Liver (tissue), 9 donors: ENCODE results near the gene PDZD8. TPM values are rescaled to one million over a fixed set of nuclear protein-coding genes. Genes with fewer than 3 reads are reported as not detected.

Experiments used
- DNase-seq: peaks from one replicate; pipeline ENCODE4 v3.0.0-alpha.2; 2017; ENCODE audit warnings: low spot score
- H3K27ac ChIP-seq, 2 donors: one replicate each; pipeline ENCODE4 v1.7.0; 2013; ENCODE audit warnings: inconsistent platforms in 2 of 2, low read length in 2 of 2, control low read depth in 1 of 2, low read depth in 1 of 2, mild to moderate bottlenecking in 1 of 2
- H3K27me3 ChIP-seq, 4 donors: one replicate each; pipeline versions ENCODE4 v1.6.1 to v1.7.0; 2013; ENCODE audit warnings: low read length in 3 of 4, inconsistent platforms in 1 of 4, mild to moderate bottlenecking in 1 of 4, moderate library complexity in 1 of 4; ENCODE audit not compliant: control insufficient read depth in 4 of 4, insufficient read depth in 4 of 4
- H3K36me3 ChIP-seq, 4 donors: one replicate each; pipeline versions ENCODE4 v1.6.1 to v1.7.0; 2013; ENCODE audit warnings: low read length in 3 of 4, mild to moderate bottlenecking in 3 of 4, low read depth in 1 of 4, moderate library complexity in 1 of 4; ENCODE audit not compliant: control insufficient read depth in 4 of 4, insufficient read depth in 3 of 4
- H3K4me1 ChIP-seq, 4 donors: one replicate each; pipeline versions ENCODE4 v1.6.1 to v1.7.0; 2013; ENCODE audit warnings: low read length in 3 of 4, mild to moderate bottlenecking in 3 of 4, moderate library complexity in 1 of 4; ENCODE audit not compliant: control insufficient read depth in 4 of 4, insufficient read depth in 4 of 4
- H3K4me3 ChIP-seq, 3 donors: one replicate each; pipeline versions ENCODE4 v1.6.1 to v1.7.0; 2013; ENCODE audit warnings: low read length in 3 of 3, control low read depth in 1 of 3, low read depth in 1 of 3, mild to moderate bottlenecking in 1 of 3
- H3K9ac ChIP-seq, 2 donors: one replicate each; pipeline ENCODE4 v1.7.0; 2013; ENCODE audit warnings: low read length in 2 of 2, mild to moderate bottlenecking in 2 of 2, moderate library complexity in 2 of 2, control low read depth in 1 of 2, low read depth in 1 of 2
- H3K9me3 ChIP-seq, 4 donors: one replicate each; pipeline versions ENCODE4 v1.6.1 to v1.7.0; 2013; ENCODE audit warnings: low read length in 3 of 4; ENCODE audit not compliant: control insufficient read depth in 4 of 4
- ATF3 ChIP-seq: IDR thresholded peaks from 2 replicates; pipeline ENCODE4 v1.6.1; 2016; ENCODE audit warnings: antibody characterized with exemption
- CTCF ChIP-seq: fragments of 150-350 bp; IDR thresholded peaks from 2 replicates; pipeline ENCODE4 v1.5.1; 2017; ENCODE audit warnings: improper control_type of control experiment, low read depth, low read length; ENCODE audit not compliant: missing input control
- EGR1 ChIP-seq, 2 donors: IDR thresholded peaks; 2 replicates each; pipeline ENCODE4 v1.6.1; 2016 to 2018; ENCODE audit warnings: antibody characterized with exemption in 2 of 2, low read depth in 2 of 2
- FOXA1 ChIP-seq: IDR thresholded peaks from 2 replicates; pipeline ENCODE4 v1.6.1; 2016; ENCODE audit warnings: antibody characterized with exemption
- FOXA2 ChIP-seq: IDR thresholded peaks from 2 replicates; pipeline ENCODE4 v1.6.1; 2016; ENCODE audit warnings: antibody characterized with exemption
- GABPA ChIP-seq, 2 donors: IDR thresholded peaks in 1 of 2; conservative IDR thresholded peaks in 1 of 2; 2 replicates each; pipeline ENCODE4 v1.6.1; 2016; ENCODE audit warnings: antibody characterized with exemption in 2 of 2, mild to moderate bottlenecking in 1 of 2, moderate library complexity in 1 of 2
- HNF4A ChIP-seq, 2 donors: conservative IDR thresholded peaks; 2 replicates each; pipeline ENCODE4 v1.6.1; 2016; ENCODE audit warnings: antibody characterized with exemption in 2 of 2, mild to moderate bottlenecking in 2 of 2
- HNF4G ChIP-seq: IDR thresholded peaks from 2 replicates; pipeline ENCODE4 v1.6.1; 2016; ENCODE audit warnings: antibody characterized with exemption
- JUND ChIP-seq, 2 donors: IDR thresholded peaks; 2 replicates each; pipeline ENCODE4 v1.6.1; 2016; ENCODE audit warnings: antibody characterized with exemption in 2 of 2
- MAX ChIP-seq: IDR thresholded peaks from 2 replicates; pipeline ENCODE4 v1.6.1; 2016; ENCODE audit warnings: antibody characterized with exemption
- NR2F2 ChIP-seq: IDR thresholded peaks from 2 replicates; pipeline ENCODE4 v1.6.1; 2016; ENCODE audit warnings: antibody characterized with exemption
- RAD21 ChIP-seq, 2 donors: IDR thresholded peaks; 2 replicates each; pipeline ENCODE4 v1.6.1; 2016; ENCODE audit warnings: antibody characterized with exemption in 2 of 2, mild to moderate bottlenecking in 2 of 2
- REST ChIP-seq: IDR thresholded peaks from 2 replicates; pipeline ENCODE4 v1.6.1; 2016; ENCODE audit warnings: antibody characterized with exemption, mild to moderate bottlenecking
- RXRA ChIP-seq, 2 donors: IDR thresholded peaks; 2 replicates each; pipeline ENCODE4 v1.6.1; 2017 to 2018; ENCODE audit warnings: antibody characterized with exemption in 2 of 2, mild to moderate bottlenecking in 1 of 2
- SP1 ChIP-seq: IDR thresholded peaks from 2 replicates; pipeline ENCODE4 v1.6.1; 2018; ENCODE audit warnings: antibody characterized with exemption, mild to moderate bottlenecking
- TAF1 ChIP-seq: conservative IDR thresholded peaks from 2 replicates; pipeline ENCODE4 v1.6.1; 2016; ENCODE audit warnings: antibody characterized with exemption, mild to moderate bottlenecking
- YY1 ChIP-seq: IDR thresholded peaks from 2 replicates; pipeline ENCODE4 v1.6.1; 2016; ENCODE audit warnings: antibody characterized with exemption, mild to moderate bottlenecking
- ZBTB33 ChIP-seq: IDR thresholded peaks from 2 replicates; pipeline ENCODE4 v1.6.1; 2016; ENCODE audit warnings: antibody characterized with exemption
- WGBS: extraction: QIAGEN DNeasy Blood & Tissue Kit; methylation state at CpG from one replicate; pipeline ENCODE4 v1.1.7; 2013; 5-methylcytosine and 5-hydroxymethylcytosine counted together
- polyA plus RNA-seq, 2 donors: library from polyadenylated mRNA; stranded (reverse) in 1 of 2; unstranded in 1 of 2; fragments of 200-250 nt in 1 of 2; fragments of >200 nt in 1 of 2; fragmentation: Nextera tagmentation in 1 of 2; extraction: Ambion mirVana in 1 of 2; gene quantifications; one replicate each; pipeline versions ENCODE4 v1.2.1 to v1.2.3, GENCODE V29; 2013 to 2015
- total RNA-seq, 2 donors: library from RNA; depleted of rRNA; stranded (reverse); fragments of >200 nt; gene quantifications; one replicate each; pipeline ENCODE4 v1.2.3, GENCODE V29; 2014
- donor health status: healthy.
- donor health status: healthy.
- donor health status: healthy.
- donor health status: healthy.
- donor health status: healthy.

Gene PDZD8
- total and polyA plus RNA-seq, 4 donors: 9.3 to 38.9 (median 15.1) TPM

- no peaks in the 10 kb centered on the region for H3K9me3 ChIP-seq
- H3K4me3 ChIP-seq: no peak overlapping the region
- H3K9ac ChIP-seq: no peak overlapping the region
- no peak for DNase-seq
- H3K4me1 ChIP-seq: peaks cover 0 to 3% (median 0%) of the 10 kb centered on the region in 4 donors
- H3K27me3 ChIP-seq: no peaks in the 10 kb centered on the region
- H3K36me3 ChIP-seq: no peaks in the 10 kb centered on the region
- TF ChIP-seq YY1: no peak
- TF ChIP-seq ATF3: no peak
- no peak for TF ChIP-seq TAF1
- no peak for TF ChIP-seq HNF4G
- TF ChIP-seq ZBTB33: no peak
- no peak for TF ChIP-seq MAX
- WGBS: 92% methylated on average over 3 of the region's 3 CpGs
- H3K27ac ChIP-seq: no peak overlapping the region
Observed at GRCh38 chr10:117398029-117398428, 22.8 kb upstream of the PDZD8 start.

- TF ChIP-seq JUND (IDR thresholded peaks at IDR 0.05): no peak
- no peak for TF ChIP-seq ATF3
- TF ChIP-seq REST: peak; percentile 36
- TF ChIP-seq GABPA (IDR thresholded peaks at IDR 0.05 in 1 of 2, conservative IDR thresholded peaks at IDR 0.05 in 1 of 2): peak in 1 of 2 donors; percentile 38
- peak; percentile 70 for TF ChIP-seq SP1
- peak; percentile 53 to 82 for TF ChIP-seq HNF4A (conservative IDR thresholded peaks at IDR 0.05)
- TF ChIP-seq MAX: peak; percentile 93
- TF ChIP-seq FOXA2: no peak
- peak; percentile 12 for TF ChIP-seq YY1
- peak; percentile 11 for TF ChIP-seq NR2F2
- no peak for TF ChIP-seq EGR1 (IDR thresholded peaks at IDR 0.05; ENCODE audit: low read depth in 2 of 2)
- TF ChIP-seq ZBTB33: peak; percentile 26
- no peak for TF ChIP-seq CTCF
- TF ChIP-seq TAF1: no peak
- TF ChIP-seq RAD21 (IDR thresholded peaks at IDR 0.05): peak; percentile 33 to 40
- TF ChIP-seq FOXA1: peak; percentile 9
- TF ChIP-seq HNF4G: no peak
- peak; percentile 75 to 88 for TF ChIP-seq RXRA (IDR thresholded peaks at IDR 0.05)
- WGBS: 23% methylated on average over 4 of the region's 4 CpGs
- no peak for DNase-seq
- H3K27me3 ChIP-seq: no peaks in the 10 kb centered on the region
- H3K9me3 ChIP-seq: no peaks in the 10 kb centered on the region
- H3K4me1 ChIP-seq: peaks cover 3 to 21% (median 8%) of the 10 kb centered on the region in 4 donors
- no peak overlapping the region for H3K9ac ChIP-seq
- H3K36me3 ChIP-seq: no peaks in the 10 kb centered on the region
- no peak overlapping the region for H3K4me3 ChIP-seq
- H3K27ac ChIP-seq: peak overlapping the region; percentile 85 to 90
Observed at GRCh38 chr10:117391436-117392205, 16.4 kb upstream of the PDZD8 start.
